H1 (cell line): ENCODE data around the gene PITX1. TPM values are rescaled to one million over a fixed set of nuclear protein-coding genes. Genes with fewer than 3 reads are reported as not detected.

Experiments
- ASH2L ChIP-seq: fragments of 200-600, 300-600 bp; sonication (generic); IDR thresholded peaks from one replicate; pipeline ENCODE4 v1.7.1; 2017; ENCODE audit warnings: low read length
- CEBPB ChIP-seq: IDR thresholded peaks from 2 replicates; pipeline ENCODE4 v1.6.1; 2012; ENCODE audit warnings: low read depth, low read length
- CHD7 ChIP-seq: fragments of 300-600 bp; sonication (generic); IDR thresholded peaks from 2 replicates; pipeline ENCODE4 v1.7.1; 2012; ENCODE audit warnings: low read length, moderate library complexity, mild to moderate bottlenecking, inconsistent platforms; ENCODE audit not compliant: insufficient replicate concordance
- PHF8 ChIP-seq: fragments of 200-600 bp; sonication (generic); conservative IDR thresholded peaks from 2 replicates; pipeline ENCODE4 v1.7.1; 2012; ENCODE audit warnings: low read depth, mild to moderate bottlenecking, inconsistent platforms, low read length, moderate library complexity
- RAD21 ChIP-seq, 2 experiments: IDR thresholded peaks in 1 of 2; conservative IDR thresholded peaks in 1 of 2; 2 replicates each; pipeline ENCODE4 v1.6.1; 2011; ENCODE audit warnings: low read depth in 2 of 2, low read length in 2 of 2, improper control_type of control experiment in 1 of 2, inconsistent platforms in 1 of 2, mild to moderate bottlenecking in 1 of 2, moderate library complexity in 1 of 2
- SIN3A ChIP-seq, 2 experiments: IDR thresholded peaks in 1 of 2; conservative IDR thresholded peaks in 1 of 2; 2 replicates each; pipeline ENCODE4 v1.6.1; 2011 to 2012; ENCODE audit warnings: low read length in 2 of 2, improper control_type of control experiment in 1 of 2, low read depth in 1 of 2, mild to moderate bottlenecking in 1 of 2
- TAF1 ChIP-seq: IDR thresholded peaks from 2 replicates; pipeline ENCODE4 v1.6.1; 2011; ENCODE audit warnings: mild to moderate bottlenecking, low read depth, low read length
- ZNF274 ChIP-seq: IDR thresholded peaks from 2 replicates; pipeline ENCODE4 v1.7.0; 2012; ENCODE audit warnings: low read length, borderline replicate concordance; ENCODE audit errors: extremely low read depth
- polyA plus RNA-seq, 7 experiments: library from polyadenylated mRNA; depleted of rRNA in 3 of 7; stranded (reverse) in 5 of 7; unstranded in 2 of 7; fragments of >200 nt in 5 of 7; fragments of 200-250 nt in 2 of 7; gene quantifications; 1 replicate in 5 of 7; 2 replicates in 1 of 7; 4 replicates in 1 of 7; pipeline versions ENCODE4 v1.2.1 to v1.2.3, GENCODE V29; 2011 to 2013; ENCODE audit warnings: missing spikeins in 2 of 7, mixed read lengths in 2 of 7
- total RNA-seq: library from RNA; stranded (reverse); fragmentation: NEBNext Ultra II Directional; extraction: Animal tissue kit (Norgen Biotek cat#: 25700); gene quantifications from 2 replicates; pipeline ENCODE4 v1.2.1, GENCODE V29; 2021
- TF ChIP-seq, protein P1 (sequence below), 3 experiments: IDR thresholded peaks; 1 replicate in 2 of 3; 2 replicates in 1 of 3; pipeline versions ENCODE4 v1.5.1 to v1.6.1; 2011; ENCODE audit warnings: low read length in 3 of 3, mild to moderate bottlenecking in 3 of 3, inconsistent platforms in 2 of 3, low read depth in 1 of 3, moderate library complexity in 1 of 3; ENCODE audit not compliant: insufficient read depth in 1 of 3; ENCODE audit errors: control extremely low read depth in 1 of 3

Gene PITX1
- total and polyA plus RNA-seq, 2 of the 8 experiments (the other 6 are each of a cell fraction or from before 2014, with no cell fraction given): 0.03 TPM; not detected in 1

- no peak for TF ChIP-seq CHD7
- TF ChIP-seq ASH2L: no peak
- no peak for TF ChIP-seq TAF1
- TF ChIP-seq SIN3A (conservative IDR thresholded peaks at IDR 0.05 in 1 of 2, IDR thresholded peaks at IDR 0.05 in 1 of 2; ENCODE audit: low read depth in 1 of 2, low read length in 2 of 2): no peak
- TF ChIP-seq ZNF274: no peak
- no peak for TF ChIP-seq CEBPB
- no peak for TF ChIP-seq PHF8
- TF ChIP-seq, protein P1, sequence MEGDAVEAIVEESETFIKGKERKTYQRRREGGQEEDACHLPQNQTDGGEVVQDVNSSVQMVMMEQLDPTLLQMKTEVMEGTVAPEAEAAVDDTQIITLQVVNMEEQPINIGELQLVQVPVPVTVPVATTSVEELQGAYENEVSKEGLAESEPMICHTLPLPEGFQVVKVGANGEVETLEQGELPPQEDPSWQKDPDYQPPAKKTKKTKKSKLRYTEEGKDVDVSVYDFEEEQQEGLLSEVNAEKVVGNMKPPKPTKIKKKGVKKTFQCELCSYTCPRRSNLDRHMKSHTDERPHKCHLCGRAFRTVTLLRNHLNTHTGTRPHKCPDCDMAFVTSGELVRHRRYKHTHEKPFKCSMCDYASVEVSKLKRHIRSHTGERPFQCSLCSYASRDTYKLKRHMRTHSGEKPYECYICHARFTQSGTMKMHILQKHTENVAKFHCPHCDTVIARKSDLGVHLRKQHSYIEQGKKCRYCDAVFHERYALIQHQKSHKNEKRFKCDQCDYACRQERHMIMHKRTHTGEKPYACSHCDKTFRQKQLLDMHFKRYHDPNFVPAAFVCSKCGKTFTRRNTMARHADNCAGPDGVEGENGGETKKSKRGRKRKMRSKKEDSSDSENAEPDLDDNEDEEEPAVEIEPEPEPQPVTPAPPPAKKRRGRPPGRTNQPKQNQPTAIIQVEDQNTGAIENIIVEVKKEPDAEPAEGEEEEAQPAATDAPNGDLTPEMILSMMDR (IDR thresholded peaks at IDR 0.05; ENCODE audit: control extremely low read depth in 1 of 3, insufficient read depth in 1 of 3, low read depth in 1 of 3, low read length in 3 of 3): no peak
- TF ChIP-seq RAD21 (IDR thresholded peaks at IDR 0.05 in 1 of 2, conservative IDR thresholded peaks at IDR 0.05 in 1 of 2; ENCODE audit: low read depth in 2 of 2, low read length in 2 of 2): no peak
Measured at GRCh38 chr5:135060021-135060420, 26.0 kb upstream of the PITX1 start (continued).
